NCI-H2029 (cell line): ENCODE data around the gene COQ10B.
"Not testable (repeated sequence)": the region's sequence is repeated elsewhere in the genome, so short reads cannot be mapped to it uniquely, and the experiment has no call there.

Experiments used
- DNase-seq: peaks from one replicate; lab custom pipeline; 2025; lab: John Stamatoyannopoulos, UW

The COQ10B gene

GRCh38 chr2:197453123-197453913 is at the start of gene COQ10B:
Gene COQ10B (plus strand): TSS chr2:197453552. CDS start chr2:197453561, 9 bp downstream.
- DNase-seq, result peak; percentile 98

DNA sequence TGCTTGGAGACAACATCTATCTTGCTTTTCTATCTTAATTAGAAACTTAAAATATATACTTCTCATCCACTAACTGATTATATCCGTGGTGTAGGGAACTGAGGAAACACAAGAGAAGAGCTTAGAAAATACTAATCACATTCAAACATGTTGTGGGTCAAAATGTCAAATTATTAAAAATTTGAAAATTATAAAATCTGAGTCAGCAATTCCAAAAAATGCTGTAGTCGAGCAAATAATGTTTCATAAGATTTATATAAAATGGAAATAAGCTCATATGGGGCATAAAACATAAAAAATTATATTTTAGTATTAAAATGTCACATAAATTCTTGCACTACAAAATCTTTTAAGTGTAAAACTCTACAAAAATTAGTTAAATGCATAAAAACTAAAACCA is 47.8 kb upstream of the COQ10B start:
- no peak for DNase-seq

GRCh38 chr2:197414039-197414438 is 39.3 kb upstream of the COQ10B start:
- no peak for DNase-seq

DNA sequence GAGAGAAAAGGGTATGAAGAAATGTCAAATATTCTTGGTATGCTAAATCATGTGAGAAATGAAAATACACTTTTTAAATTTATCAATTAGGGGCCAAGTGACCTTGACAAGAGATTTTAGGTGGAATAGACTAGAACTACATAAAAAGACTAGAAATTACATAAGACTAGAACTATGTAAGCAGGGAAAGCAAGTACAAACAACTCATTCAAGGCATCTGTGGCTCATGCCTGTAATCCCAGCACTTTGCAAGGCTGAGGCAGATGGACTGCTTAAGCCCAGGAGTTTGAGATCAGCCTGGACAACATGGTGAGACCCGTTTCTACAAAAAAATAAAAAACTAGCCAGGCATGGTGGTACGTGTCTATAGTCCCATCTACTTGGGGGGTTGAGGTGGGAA is 38.8 kb upstream of the COQ10B start:
- DNase-seq, result no peak

GRCh38 chr2:197416268-197416667 is 37.1 kb upstream of the COQ10B start:
- DNase-seq, result no peak

- no peak for DNase-seq
Observed at GRCh38 chr2:197419438-197419837, 33.9 kb upstream of the COQ10B start.

GRCh38 chr2:197423307-197423706 is 30.0 kb upstream of the COQ10B start:
- DNase-seq, result no peak

DNA sequence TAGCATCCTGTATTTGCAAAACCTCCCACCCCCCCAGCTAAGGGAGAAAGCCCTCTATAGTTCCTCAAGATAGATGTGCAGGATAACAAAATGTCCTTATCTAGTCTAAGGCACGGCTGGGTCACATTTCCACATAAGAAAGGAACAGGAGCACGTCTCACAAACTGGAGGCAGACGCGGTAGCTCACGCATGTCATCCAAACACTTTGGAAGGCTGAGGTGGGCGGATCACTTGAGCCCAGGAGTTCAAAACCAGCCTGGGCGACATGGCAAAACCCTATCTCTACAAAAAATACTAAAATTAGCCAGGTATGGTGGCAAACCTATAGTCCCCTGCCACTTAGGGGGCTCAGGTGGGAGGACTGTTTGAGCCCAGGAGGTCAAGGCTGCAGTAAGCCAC is 27.8 kb upstream of the COQ10B start:
- no peak for DNase-seq

GRCh38 chr2:197426723-197427603 is 26.4 kb upstream of the COQ10B start:
- DNase-seq, result no peak

- DNase-seq, result no peak
Observed at GRCh38 chr2:197427986-197428385, 25.4 kb upstream of the COQ10B start.

DNA sequence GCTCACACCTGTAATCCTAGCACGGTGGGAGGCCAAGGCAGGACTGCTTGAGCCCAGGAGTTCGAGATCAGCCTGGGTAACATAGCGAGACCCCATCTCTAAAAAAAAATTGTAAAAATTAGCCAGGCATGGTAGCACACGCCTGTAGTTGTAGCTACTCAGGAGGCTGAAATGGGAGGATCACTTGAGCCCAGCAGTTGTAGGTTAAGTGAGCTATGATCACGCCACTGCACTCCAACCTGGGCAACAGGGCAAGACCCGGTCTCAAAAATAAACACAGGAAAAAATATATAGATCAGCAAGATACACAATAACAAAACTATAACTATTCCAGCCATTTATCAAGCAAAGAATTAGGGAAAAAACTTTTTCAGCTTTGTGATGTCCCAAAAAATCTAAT is 21.5 kb upstream of the COQ10B start:
- no peak for DNase-seq

- DNase-seq, result not testable (repeated sequence)
Observed at GRCh38 chr2:197432527-197432926, 20.8 kb upstream of the COQ10B start.

DNA sequence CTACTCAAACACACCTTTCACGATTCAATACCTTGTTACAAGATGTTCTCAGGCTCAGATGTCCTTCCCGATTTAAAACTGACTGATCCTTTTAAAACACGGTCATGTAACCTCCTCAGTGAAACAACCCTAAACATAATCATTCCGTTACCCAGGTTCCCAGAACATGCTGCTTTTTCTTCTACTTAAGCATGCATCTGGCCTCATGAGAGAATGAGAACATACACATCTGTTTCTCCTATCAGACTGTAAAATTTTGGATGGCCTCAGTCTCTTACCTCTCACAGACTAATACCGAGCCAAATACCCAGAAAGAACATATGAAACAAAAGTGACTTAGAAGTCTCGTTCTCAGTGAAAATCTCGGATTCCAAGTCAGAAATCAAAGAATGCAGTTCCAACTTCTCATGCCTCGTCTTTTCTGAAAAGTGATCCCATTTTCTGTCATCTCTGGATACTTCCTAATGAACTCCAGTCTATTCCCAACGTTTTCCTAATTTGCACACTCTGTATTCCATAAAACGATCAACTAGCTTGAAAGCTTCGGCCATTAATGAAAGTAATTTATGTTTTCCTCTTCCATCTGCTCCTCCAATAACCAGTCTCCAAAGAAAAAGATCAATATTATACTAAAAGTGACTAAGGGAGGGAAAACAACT is 19.4 kb upstream of the COQ10B start:
- no peak for DNase-seq

- DNase-seq, result peak; percentile 96
Observed at GRCh38 chr2:197434541-197435513, 18.5 kb upstream of the COQ10B start, which contains the start of gene SF3B1. Gene SF3B1 (minus strand): TSS chr2:197435028. CDS start chr2:197434999, 29 bp downstream.

DNA sequence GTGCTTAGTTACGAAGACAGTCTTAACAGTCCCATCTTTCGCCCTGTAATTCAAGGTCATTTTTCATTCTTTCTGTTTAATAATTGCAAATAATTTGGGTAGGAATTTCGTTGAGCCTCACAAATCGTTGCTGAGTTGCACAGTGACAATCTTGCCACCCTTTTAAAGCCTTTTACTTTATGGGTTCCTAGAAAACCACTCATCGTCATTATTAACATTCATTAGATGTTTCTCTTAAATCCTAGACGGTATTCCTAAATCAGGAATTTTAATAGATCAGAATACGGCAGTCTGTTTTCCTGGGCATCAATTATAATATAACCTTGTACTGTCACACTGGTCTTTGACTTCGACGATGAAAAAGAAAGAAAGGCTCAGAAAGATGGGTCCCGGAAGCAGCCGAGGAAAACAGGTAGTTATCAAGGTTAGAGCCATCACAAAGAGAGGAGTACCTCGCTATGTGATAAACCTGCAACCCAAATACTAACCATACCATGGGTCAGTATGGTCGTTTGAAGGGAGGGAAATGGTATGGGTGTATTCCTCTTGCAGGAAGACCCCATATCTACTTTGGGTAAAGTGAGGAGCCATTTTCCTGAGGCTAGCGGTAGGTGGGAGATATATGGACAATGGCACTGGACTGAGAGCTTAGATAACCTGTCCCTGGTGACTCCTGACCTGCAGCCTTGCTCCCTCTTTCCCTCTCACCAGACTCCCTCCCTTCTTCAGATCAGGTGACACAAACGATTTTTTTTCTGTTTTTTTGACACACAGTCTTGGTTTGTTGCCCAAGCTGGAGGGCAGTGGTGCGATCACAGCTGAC is 17.5 kb upstream of the COQ10B start:
- DNase-seq, result no peak

GRCh38 chr2:197437380-197437779 is 16.0 kb upstream of the COQ10B start:
- DNase-seq, result no peak

GRCh38 chr2:197442857-197443256 is 10.5 kb upstream of the COQ10B start:
- no peak for DNase-seq

- DNase-seq, result no peak
Observed at GRCh38 chr2:197445746-197446145, 7.6 kb upstream of the COQ10B start.

- no peak for DNase-seq
Observed at GRCh38 chr2:197446844-197447243, 6.5 kb upstream of the COQ10B start.

GRCh38 chr2:197450465-197450864 is 2.9 kb upstream of the COQ10B start:
- peak; percentile 67 for DNase-seq
